ENCODE results near the gene JAK2.
A peak's percentile ranks its signal among the peaks of the same experiment; 100 is the strongest.
"Not testable (repeated sequence)": the region's sequence is repeated elsewhere in the genome, so short reads cannot be mapped to it uniquely, and the experiment has no call there.

JAK2 gene

GRCh38 chr9:4984621-4985385 is at the start of gene JAK2:
Gene JAK2 (plus strand): TSS chr9:4985272. CDS start chr9:5021988, 36,716 bp downstream.
- peak; percentile 85 for DNase-seq

- no peak for DNase-seq
Measured at GRCh38 chr9:4936277-4936676, 48.8 kb upstream of the JAK2 start.

GRCh38 chr9:4936823-4937222 is 48.2 kb upstream of the JAK2 start:
- no peak for DNase-seq

GRCh38 chr9:4937446-4937845 is 47.6 kb upstream of the JAK2 start:
- no peak for DNase-seq

GRCh38 chr9:4938496-4938895 is 46.6 kb upstream of the JAK2 start:
- no peak for DNase-seq

- no peak for DNase-seq
Measured at GRCh38 chr9:4939118-4939561, 45.9 kb upstream of the JAK2 start.

GRCh38 chr9:4942042-4942691 is 42.9 kb upstream of the JAK2 start:
- DNase-seq, result not testable (repeated sequence)

- no peak for DNase-seq
Measured at GRCh38 chr9:4943346-4943745, 41.7 kb upstream of the JAK2 start.

GRCh38 chr9:4944431-4945211 is 40.5 kb upstream of the JAK2 start:
- peak; percentile 7 for DNase-seq

GRCh38 chr9:4946937-4947336 is 38.1 kb upstream of the JAK2 start:
- no peak for DNase-seq

GRCh38 chr9:4955836-4956235 is 29.2 kb upstream of the JAK2 start:
- no peak for DNase-seq

GRCh38 chr9:4959031-4959430 is 26.0 kb upstream of the JAK2 start:
- DNase-seq, result no peak

- DNase-seq, result no peak
Measured at GRCh38 chr9:4962085-4962484, 23.0 kb upstream of the JAK2 start.

GRCh38 chr9:4964540-4964939 is 20.5 kb upstream of the JAK2 start:
- DNase-seq, result no peak

- DNase-seq, result no peak
Measured at GRCh38 chr9:4965174-4965821, 19.8 kb upstream of the JAK2 start.

GRCh38 chr9:4967523-4967922 is 17.5 kb upstream of the JAK2 start:
- DNase-seq, result no peak

- DNase-seq, result no peak
Measured at GRCh38 chr9:4969130-4969529, 15.9 kb upstream of the JAK2 start.

GRCh38 chr9:4970970-4971641 is 14.0 kb upstream of the JAK2 start:
- DNase-seq, result peak; percentile 36

GRCh38 chr9:4973246-4973645 is 11.8 kb upstream of the JAK2 start:
- DNase-seq, result no peak

- DNase-seq, result no peak
Measured at GRCh38 chr9:4973902-4974301, 11.2 kb upstream of the JAK2 start.

GRCh38 chr9:4979239-4979638 is 5.8 kb upstream of the JAK2 start:
- DNase-seq, result no peak

- no peak for DNase-seq
Measured at GRCh38 chr9:4980086-4980727, 4.9 kb upstream of the JAK2 start.

All from NK-92 treated with Interleukin-12 subunit alpha and Interleukin-12 subunit beta, amount 100 ng/mL, for 24 hours (cell line).